Measurements from ENCODE around the gene KCNMB2.
A peak's percentile ranks its signal among the peaks of the same experiment; 100 is the strongest.

Gene KCNMB2

DNA sequence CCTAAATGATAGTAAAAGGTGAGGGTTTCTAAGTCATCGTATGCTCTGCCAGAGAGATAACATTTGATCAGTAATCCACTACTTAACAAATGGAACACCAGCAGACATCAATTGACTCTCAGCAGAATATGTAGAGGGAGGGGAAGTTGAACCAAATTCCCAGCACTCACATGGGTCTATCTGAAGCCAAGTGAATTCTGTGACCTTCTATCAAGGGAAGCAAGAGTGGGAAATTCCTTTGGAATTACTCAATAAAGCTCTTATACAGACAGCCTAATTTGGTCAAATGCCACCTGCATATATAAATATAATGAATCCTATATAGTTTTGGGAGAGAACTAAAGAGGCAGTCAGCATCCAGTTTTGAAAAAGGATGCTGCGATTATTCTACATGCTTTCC lies 15.8 kb upstream of the KCNMB2 start:
- Histone ChIP-seq H3K4me1 (ENCODE audit: control insufficient read depth in 1 of 2, insufficient read depth in 2 of 2, low read length in 2 of 2) (no peaks in the 10 kb centered on the region), H3K27me3 (ENCODE audit: low read depth, low read length) (no peaks in the 10 kb centered on the region), H3K9me3 (ENCODE audit: control insufficient read depth in 1 of 2, low read length in 2 of 2) (no peaks in the 10 kb centered on the region), H3K27ac (ENCODE audit: low read length) (no peak overlapping the region), H3K36me3 (ENCODE audit: control insufficient read depth in 1 of 2, insufficient read depth in 2 of 2, low read length in 2 of 2) (no peaks in the 10 kb centered on the region), H3K4me3 (ENCODE audit: low read depth in 1 of 2, low read length in 2 of 2) (no peak overlapping the region)

DNA sequence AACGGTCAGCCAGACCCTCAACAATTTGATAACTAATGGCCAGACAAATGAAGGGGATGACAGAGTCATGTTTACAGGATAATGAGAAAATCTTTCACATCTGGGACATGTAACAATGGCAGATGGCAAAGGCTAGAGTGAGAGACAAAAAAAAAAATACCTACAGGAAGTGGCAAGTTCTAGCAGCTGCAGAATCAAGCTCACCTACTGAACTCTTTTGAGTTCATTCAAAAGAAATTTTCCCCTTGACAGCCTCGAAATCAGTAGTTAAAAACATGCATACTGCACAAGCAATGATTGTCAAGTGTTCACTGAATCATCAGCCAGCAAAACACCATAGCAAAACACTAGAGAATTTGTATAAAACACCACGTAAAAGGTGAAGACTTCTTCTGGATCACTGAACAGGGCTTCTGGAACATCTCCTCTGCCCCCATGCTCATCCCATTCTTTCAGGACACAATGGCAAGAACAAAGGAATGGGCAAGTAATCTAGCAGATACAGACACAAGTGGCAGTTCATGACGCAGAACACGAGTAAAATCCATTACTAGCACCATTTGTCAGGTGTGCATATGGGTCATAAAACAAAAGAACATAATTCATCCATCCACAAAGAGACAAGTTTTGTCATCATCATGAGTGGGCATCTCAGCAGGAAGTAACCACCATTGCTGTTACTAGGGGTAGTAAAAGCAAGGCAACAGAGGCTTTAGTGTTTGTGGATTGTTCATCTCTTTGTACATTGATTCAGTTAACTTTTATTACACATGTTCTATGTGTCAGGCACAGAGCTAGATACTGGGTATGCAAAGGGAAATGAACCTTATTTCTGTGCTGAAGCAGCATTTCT lies 13.8 kb upstream of the KCNMB2 start:
- Histone ChIP-seq H3K4me3 (ENCODE audit: low read depth in 1 of 2, low read length in 2 of 2) (no peak overlapping the region), H3K4me1 (ENCODE audit: control insufficient read depth in 1 of 2, insufficient read depth in 2 of 2, low read length in 2 of 2) (no peaks in the 10 kb centered on the region), H3K9me3 (ENCODE audit: control insufficient read depth in 1 of 2, low read length in 2 of 2) (no peaks in the 10 kb centered on the region), H3K27ac (ENCODE audit: low read length) (no peak overlapping the region), H3K36me3 (ENCODE audit: control insufficient read depth in 1 of 2, insufficient read depth in 2 of 2, low read length in 2 of 2) (no peaks in the 10 kb centered on the region), H3K27me3 (ENCODE audit: low read depth, low read length) (no peaks in the 10 kb centered on the region)

DNA sequence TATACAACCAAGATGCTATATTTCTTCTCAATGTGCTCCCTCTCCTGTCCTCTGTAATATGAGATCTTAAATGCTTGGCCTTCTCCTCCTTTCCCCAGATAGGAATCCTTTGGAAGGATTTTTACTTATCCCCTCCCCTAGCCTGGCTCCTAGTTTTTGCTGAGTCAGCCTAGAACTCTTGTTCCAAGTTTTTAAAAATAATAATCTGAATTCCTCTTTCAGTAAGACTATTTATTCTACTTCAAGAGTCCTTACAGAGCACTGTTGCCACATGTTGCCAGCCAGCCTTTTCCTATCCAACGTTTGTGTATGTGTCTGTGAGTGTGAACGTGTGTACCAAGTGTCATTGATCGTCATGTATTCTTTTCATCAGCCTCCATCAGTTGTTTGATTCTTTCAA lies 11.0 kb upstream of the KCNMB2 start:
- Histone ChIP-seq H3K36me3 (ENCODE audit: control insufficient read depth in 1 of 2, insufficient read depth in 2 of 2, low read length in 2 of 2) (no peaks in the 10 kb centered on the region), H3K4me3 (ENCODE audit: low read depth in 1 of 2, low read length in 2 of 2) (no peak overlapping the region), H3K9me3 (ENCODE audit: control insufficient read depth in 1 of 2, low read length in 2 of 2) (no peaks in the 10 kb centered on the region), H3K27ac (ENCODE audit: low read length) (no peak overlapping the region), H3K27me3 (ENCODE audit: low read depth, low read length) (no peaks in the 10 kb centered on the region), H3K4me1 (ENCODE audit: control insufficient read depth in 1 of 2, insufficient read depth in 2 of 2, low read length in 2 of 2) (no peaks in the 10 kb centered on the region)

DNA sequence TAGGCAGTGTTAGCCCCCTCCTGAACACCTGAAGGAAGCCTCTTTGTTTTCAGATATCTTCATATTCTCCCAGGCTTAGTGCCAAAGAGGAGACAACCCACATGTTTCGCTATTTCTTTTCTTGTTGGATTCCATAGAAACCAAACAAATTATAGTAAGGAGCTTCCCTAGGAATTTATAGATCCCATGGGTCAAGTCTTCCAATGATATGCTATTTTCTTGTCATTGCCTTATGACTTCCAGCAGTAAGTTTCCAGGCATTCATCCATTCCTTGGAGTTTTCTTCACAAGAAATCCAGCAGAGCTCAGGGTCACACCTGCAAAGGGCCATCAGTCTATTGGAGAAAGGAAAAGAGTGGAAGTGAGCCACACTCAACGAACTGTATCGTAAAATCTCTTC lies 9.9 kb upstream of the KCNMB2 start:
- Histone ChIP-seq H3K9me3 (ENCODE audit: control insufficient read depth in 1 of 2, low read length in 2 of 2) (no peaks in the 10 kb centered on the region), H3K4me3 (ENCODE audit: low read depth in 1 of 2, low read length in 2 of 2) (no peak overlapping the region), H3K27ac (ENCODE audit: low read length) (no peak overlapping the region), H3K27me3 (ENCODE audit: low read depth, low read length) (no peaks in the 10 kb centered on the region), H3K36me3 (ENCODE audit: control insufficient read depth in 1 of 2, insufficient read depth in 2 of 2, low read length in 2 of 2) (no peaks in the 10 kb centered on the region), H3K4me1 (ENCODE audit: control insufficient read depth in 1 of 2, insufficient read depth in 2 of 2, low read length in 2 of 2) (no peaks in the 10 kb centered on the region)

DNA sequence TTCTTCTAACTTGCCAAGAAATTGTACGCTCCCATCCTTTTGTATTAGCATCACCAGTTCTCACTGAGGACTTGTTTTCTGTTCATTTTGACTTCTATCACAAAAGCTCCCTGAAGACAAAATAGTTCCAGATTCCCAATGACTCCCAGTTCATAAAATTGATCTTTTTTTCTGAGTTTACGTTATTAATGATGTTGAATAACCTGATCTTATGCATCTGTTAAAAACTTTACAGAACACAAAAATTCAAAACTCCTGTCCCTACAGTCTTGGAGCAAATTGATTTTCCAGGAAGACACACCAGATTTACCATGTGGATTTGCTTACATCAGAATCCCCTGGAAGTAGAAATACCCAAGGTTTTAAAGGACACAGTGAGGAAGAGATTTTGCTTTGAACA lies 8.3 kb upstream of the KCNMB2 start:
- Histone ChIP-seq H3K4me3 (ENCODE audit: low read depth in 1 of 2, low read length in 2 of 2) (no peak overlapping the region), H3K9me3 (ENCODE audit: control insufficient read depth in 1 of 2, low read length in 2 of 2) (no peaks in the 10 kb centered on the region), H3K4me1 (ENCODE audit: control insufficient read depth in 1 of 2, insufficient read depth in 2 of 2, low read length in 2 of 2) (no peaks in the 10 kb centered on the region), H3K36me3 (ENCODE audit: control insufficient read depth in 1 of 2, insufficient read depth in 2 of 2, low read length in 2 of 2) (no peaks in the 10 kb centered on the region), H3K27ac (ENCODE audit: low read length) (no peak overlapping the region), H3K27me3 (ENCODE audit: low read depth, low read length) (no peaks in the 10 kb centered on the region)

DNA sequence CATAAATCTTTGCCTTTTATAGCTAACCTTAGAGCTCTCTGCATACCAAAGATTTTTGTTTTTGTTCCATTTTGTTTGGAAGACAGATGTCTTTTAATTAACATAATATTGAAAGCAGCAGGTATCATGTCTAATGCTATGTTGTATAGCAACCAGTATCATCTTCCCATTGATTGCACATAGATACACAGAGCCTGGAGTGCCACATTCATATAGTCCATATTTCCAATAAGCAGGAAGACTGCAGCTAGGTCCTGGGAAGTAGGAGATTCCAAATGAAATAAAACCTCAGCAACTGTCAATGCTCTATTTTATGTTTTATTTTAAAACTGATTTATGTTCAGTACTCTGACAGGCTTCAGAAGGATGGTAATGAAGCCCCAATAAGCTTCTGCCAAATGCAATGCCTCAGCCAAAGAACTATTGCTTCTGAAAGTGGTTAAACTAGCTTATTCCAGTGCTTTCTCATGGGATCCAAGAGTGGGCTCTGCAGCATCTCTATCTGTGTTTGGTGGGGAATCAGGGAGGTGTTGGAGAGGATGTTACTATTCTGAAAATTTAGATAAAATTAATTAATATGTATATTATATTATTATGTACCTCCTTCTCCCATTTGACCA lies 6.5 kb upstream of the KCNMB2 start:
- no peaks in the 10 kb centered on the region for H3K36me3 ChIP-seq (ENCODE audit: control insufficient read depth in 1 of 2, insufficient read depth in 2 of 2, low read length in 2 of 2)
- H3K27ac ChIP-seq (ENCODE audit: low read length), result no peak overlapping the region
- no peaks in the 10 kb centered on the region for H3K27me3 ChIP-seq (ENCODE audit: low read depth, low read length)
- no peaks in the 10 kb centered on the region for H3K9me3 ChIP-seq (ENCODE audit: control insufficient read depth in 1 of 2, low read length in 2 of 2)
- no peak overlapping the region for H3K4me3 ChIP-seq (ENCODE audit: low read depth in 1 of 2, low read length in 2 of 2)
- no peaks in the 10 kb centered on the region for H3K4me1 ChIP-seq (ENCODE audit: control insufficient read depth in 1 of 2, insufficient read depth in 2 of 2, low read length in 2 of 2)

DNA sequence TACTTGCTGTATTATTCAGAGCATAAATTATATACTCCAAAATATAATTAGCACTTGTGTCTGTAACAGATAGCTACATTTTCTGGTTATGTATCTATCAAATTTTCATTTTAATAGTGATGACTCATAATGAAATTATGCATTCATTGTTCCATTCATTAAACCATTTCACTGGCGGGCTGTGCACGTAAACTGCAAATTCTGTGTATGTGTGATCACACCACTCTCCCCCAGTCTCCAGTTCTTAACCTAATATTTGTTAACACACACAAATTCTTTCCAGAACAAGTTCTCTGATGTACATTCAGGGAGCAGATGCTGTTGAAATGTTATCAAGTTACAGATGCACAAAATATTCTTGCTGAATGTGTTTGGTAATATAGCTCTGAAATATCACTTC lies 3.8 kb upstream of the KCNMB2 start:
- Histone ChIP-seq H3K4me1 (ENCODE audit: control insufficient read depth in 1 of 2, insufficient read depth in 2 of 2, low read length in 2 of 2) (no peaks in the 10 kb centered on the region), H3K27ac (ENCODE audit: low read length) (no peak overlapping the region), H3K36me3 (ENCODE audit: control insufficient read depth in 1 of 2, insufficient read depth in 2 of 2, low read length in 2 of 2) (no peaks in the 10 kb centered on the region), H3K4me3 (ENCODE audit: low read depth in 1 of 2, low read length in 2 of 2) (no peak overlapping the region), H3K27me3 (ENCODE audit: low read depth, low read length) (no peaks in the 10 kb centered on the region), H3K9me3 (ENCODE audit: control insufficient read depth in 1 of 2, low read length in 2 of 2) (no peaks in the 10 kb centered on the region)

DNA sequence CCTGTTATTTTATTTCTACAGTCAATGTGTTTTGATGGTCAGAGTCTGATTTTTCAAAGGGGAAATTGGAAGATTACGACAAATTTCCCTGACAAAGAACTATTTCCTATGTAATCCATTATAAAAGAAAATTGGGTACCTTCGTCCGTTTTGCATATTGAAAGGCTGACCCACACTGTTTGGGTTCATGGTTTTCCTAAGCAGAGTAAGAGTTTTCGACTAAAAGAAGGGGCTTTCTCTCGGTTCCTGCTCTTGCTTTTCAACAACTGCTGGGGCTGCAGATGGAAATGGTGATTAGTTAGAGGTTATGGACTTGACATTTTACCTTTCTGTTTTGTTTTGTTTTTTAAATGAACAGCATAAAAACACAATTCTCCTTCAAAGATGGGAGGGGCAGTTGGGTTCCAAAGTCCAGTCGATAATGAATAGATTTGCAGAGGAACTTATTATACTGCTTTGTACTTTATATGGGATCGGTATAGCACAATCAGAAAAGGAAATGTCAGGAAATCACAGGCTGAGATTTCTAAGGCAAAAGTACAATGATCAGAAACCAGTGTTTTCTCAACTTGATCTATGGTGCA lies 978 bp downstream of the KCNMB2 start:
- no peaks in the 10 kb centered on the region for H3K27me3 ChIP-seq (ENCODE audit: low read depth, low read length)
- no peaks in the 10 kb centered on the region for H3K36me3 ChIP-seq (ENCODE audit: control insufficient read depth in 1 of 2, insufficient read depth in 2 of 2, low read length in 2 of 2)
- peak overlapping the region; percentile 2 for H3K27ac ChIP-seq (ENCODE audit: low read length)
- H3K9me3 ChIP-seq (ENCODE audit: control insufficient read depth in 1 of 2, low read length in 2 of 2), result no peaks in the 10 kb centered on the region
- H3K4me1 ChIP-seq (ENCODE audit: control insufficient read depth in 1 of 2, insufficient read depth in 2 of 2, low read length in 2 of 2), result no peaks in the 10 kb centered on the region
- peak overlapping the region; percentile 65 to 79 for H3K4me3 ChIP-seq (ENCODE audit: low read depth in 1 of 2, low read length in 2 of 2)

DNA sequence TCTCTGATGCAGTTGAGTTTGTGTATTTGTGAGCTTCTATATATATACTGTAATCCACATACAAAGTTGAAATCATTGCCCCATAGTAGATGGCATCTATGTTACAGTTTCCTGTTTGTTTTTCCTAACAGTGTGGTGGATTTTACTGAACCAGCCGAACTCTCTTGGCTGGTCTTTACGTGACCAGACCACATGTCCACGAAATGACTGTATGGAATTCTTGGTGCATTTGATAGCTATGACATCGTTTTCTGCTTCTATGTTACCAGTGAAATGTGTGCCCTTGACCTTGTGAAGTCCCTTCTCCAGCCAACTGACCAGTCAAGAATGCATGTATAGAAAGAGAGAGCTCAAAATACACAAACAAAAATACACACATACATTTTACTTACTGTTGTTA lies 1.8 kb downstream of the KCNMB2 start:
- Histone ChIP-seq H3K4me1 (ENCODE audit: control insufficient read depth in 1 of 2, insufficient read depth in 2 of 2, low read length in 2 of 2) (no peaks in the 10 kb centered on the region), H3K27ac (ENCODE audit: low read length) (no peak overlapping the region), H3K27me3 (ENCODE audit: low read depth, low read length) (no peaks in the 10 kb centered on the region), H3K36me3 (ENCODE audit: control insufficient read depth in 1 of 2, insufficient read depth in 2 of 2, low read length in 2 of 2) (no peaks in the 10 kb centered on the region), H3K9me3 (ENCODE audit: control insufficient read depth in 1 of 2, low read length in 2 of 2) (no peaks in the 10 kb centered on the region), H3K4me3 (ENCODE audit: low read depth in 1 of 2, low read length in 2 of 2) (peak overlapping the region in 1 of 2 donors; percentile 13)

DNA sequence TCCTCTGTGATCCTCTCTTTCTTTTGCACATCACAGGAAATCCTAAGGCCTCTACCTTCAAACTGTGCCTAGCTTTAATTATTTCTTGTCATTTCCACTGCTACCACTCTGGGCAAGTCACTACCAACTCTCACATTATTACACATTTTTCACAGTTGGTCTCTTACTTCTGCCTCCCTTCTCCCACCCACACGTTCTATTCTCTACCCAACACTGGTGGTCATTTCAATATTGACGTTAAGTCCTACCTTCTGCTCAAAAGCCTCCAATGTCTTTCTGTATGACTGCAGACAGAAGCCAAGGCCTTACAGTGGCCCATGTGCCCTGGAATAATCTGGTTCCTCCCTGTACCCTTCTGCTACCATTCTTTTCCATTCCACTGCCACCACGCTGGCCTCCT lies 3.9 kb downstream of the KCNMB2 start:
- Histone ChIP-seq H3K4me3 (ENCODE audit: low read depth in 1 of 2, low read length in 2 of 2) (no peak overlapping the region), H3K27ac (ENCODE audit: low read length) (no peak overlapping the region), H3K9me3 (ENCODE audit: control insufficient read depth in 1 of 2, low read length in 2 of 2) (no peaks in the 10 kb centered on the region), H3K4me1 (ENCODE audit: control insufficient read depth in 1 of 2, insufficient read depth in 2 of 2, low read length in 2 of 2) (no peaks in the 10 kb centered on the region), H3K36me3 (ENCODE audit: control insufficient read depth in 1 of 2, insufficient read depth in 2 of 2, low read length in 2 of 2) (no peaks in the 10 kb centered on the region), H3K27me3 (ENCODE audit: low read depth, low read length) (no peaks in the 10 kb centered on the region)

DNA sequence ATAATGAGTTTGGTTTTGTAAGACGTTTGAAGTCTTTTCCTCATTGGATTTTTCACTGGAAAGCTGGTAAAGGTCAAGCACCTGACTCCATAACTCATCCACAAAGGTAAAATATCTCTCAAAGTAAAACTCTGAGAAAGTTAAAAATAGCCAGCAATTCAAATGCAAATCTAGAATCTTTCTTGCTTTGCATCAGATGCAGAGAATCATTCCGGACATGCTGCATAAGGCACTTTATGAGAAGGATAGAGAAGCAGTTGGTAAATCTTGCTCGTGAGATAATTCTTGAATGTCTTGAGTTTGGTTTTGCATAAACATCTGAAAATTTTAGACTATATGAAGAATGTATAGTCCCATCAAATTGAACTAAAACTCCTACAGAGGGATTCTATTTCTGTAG lies 9.1 kb downstream of the KCNMB2 start:
- Histone ChIP-seq H3K9me3 (ENCODE audit: control insufficient read depth in 1 of 2, low read length in 2 of 2) (no peaks in the 10 kb centered on the region), H3K4me3 (ENCODE audit: low read depth in 1 of 2, low read length in 2 of 2) (no peak overlapping the region), H3K4me1 (ENCODE audit: control insufficient read depth in 1 of 2, insufficient read depth in 2 of 2, low read length in 2 of 2) (no peaks in the 10 kb centered on the region), H3K27me3 (ENCODE audit: low read depth, low read length) (no peaks in the 10 kb centered on the region), H3K36me3 (ENCODE audit: control insufficient read depth in 1 of 2, insufficient read depth in 2 of 2, low read length in 2 of 2) (no peaks in the 10 kb centered on the region), H3K27ac (ENCODE audit: low read length) (no peak overlapping the region)
